ENCODE data around the gene LYG1.

Gene LYG1

GRCh38 chr2:99275882-99276281, 25.1 kb downstream of the LYG1 start:
- Histone ChIP-seq H3K27ac (ENCODE audit: low read depth, low read length) (no peak overlapping the region), H3K9ac (ENCODE audit: low read depth, low read length) (no peak overlapping the region), H3K4me3 (ENCODE audit: low read depth, low read length) (no peak overlapping the region), H3K36me3 (ENCODE audit: control insufficient read depth, insufficient read depth, low read length) (no peaks in the 10 kb centered on the region), H3K9me3 (ENCODE audit: control insufficient read depth, insufficient read depth, low read length) (peaks cover 18% of the 10 kb centered on the region), H3K27me3 (ENCODE audit: control insufficient read depth, insufficient read depth, low read length) (no peaks in the 10 kb centered on the region), H3K4me1 (ENCODE audit: control insufficient read depth, insufficient read depth, low read length) (peaks cover 2% of the 10 kb centered on the region; the same call in 1 of the 2 replicates)

- no peak overlapping the region for H3K27ac ChIP-seq (ENCODE audit: low read depth, low read length)
- no peak overlapping the region for H3K9ac ChIP-seq (ENCODE audit: low read depth, low read length)
- no peaks in the 10 kb centered on the region for H3K27me3 ChIP-seq (ENCODE audit: control insufficient read depth, insufficient read depth, low read length)
- no peaks in the 10 kb centered on the region for H3K36me3 ChIP-seq (ENCODE audit: control insufficient read depth, insufficient read depth, low read length)
- H3K4me1 ChIP-seq (ENCODE audit: control insufficient read depth, insufficient read depth, low read length) = no peaks in the 10 kb centered on the region
- peaks cover 2% of the 10 kb centered on the region; the same call in 1 of the 2 replicates for H3K9me3 ChIP-seq (ENCODE audit: control insufficient read depth, insufficient read depth, low read length)
- no peak overlapping the region for H3K4me3 ChIP-seq (ENCODE audit: low read depth, low read length)
Observed at GRCh38 chr2:99261242-99261641, 39.8 kb downstream of the LYG1 start.

- no peak overlapping the region for H3K4me3 ChIP-seq (ENCODE audit: low read depth, low read length)
- no peaks in the 10 kb centered on the region for H3K27me3 ChIP-seq (ENCODE audit: control insufficient read depth, insufficient read depth, low read length)
- H3K9me3 ChIP-seq (ENCODE audit: control insufficient read depth, insufficient read depth, low read length) = peaks cover 2% of the 10 kb centered on the region; the same call in 1 of the 2 replicates
- no peak overlapping the region for H3K9ac ChIP-seq (ENCODE audit: low read depth, low read length)
- H3K4me1 ChIP-seq (ENCODE audit: control insufficient read depth, insufficient read depth, low read length) = no peaks in the 10 kb centered on the region
- H3K27ac ChIP-seq (ENCODE audit: low read depth, low read length) = no peak overlapping the region
- H3K36me3 ChIP-seq (ENCODE audit: control insufficient read depth, insufficient read depth, low read length) = no peaks in the 10 kb centered on the region
Observed at GRCh38 chr2:99260184-99260583, 40.8 kb downstream of the LYG1 start.

- no peak overlapping the region for H3K4me3 ChIP-seq (ENCODE audit: low read depth, low read length)
- no peak overlapping the region for H3K27ac ChIP-seq (ENCODE audit: low read depth, low read length)
Observed at GRCh38 chr2:99259465-99259864, 41.5 kb downstream of the LYG1 start.

GRCh38 chr2:99256677-99257076, 44.3 kb downstream of the LYG1 start:
- H3K9ac ChIP-seq (ENCODE audit: low read depth, low read length) = no peak overlapping the region
- no peak overlapping the region for H3K27ac ChIP-seq (ENCODE audit: low read depth, low read length)
- no peaks in the 10 kb centered on the region for H3K9me3 ChIP-seq (ENCODE audit: control insufficient read depth, insufficient read depth, low read length)
- no peaks in the 10 kb centered on the region for H3K36me3 ChIP-seq (ENCODE audit: control insufficient read depth, insufficient read depth, low read length)
- no peaks in the 10 kb centered on the region for H3K27me3 ChIP-seq (ENCODE audit: control insufficient read depth, insufficient read depth, low read length)
- no peaks in the 10 kb centered on the region for H3K4me1 ChIP-seq (ENCODE audit: control insufficient read depth, insufficient read depth, low read length)
- no peak overlapping the region for H3K4me3 ChIP-seq (ENCODE audit: low read depth, low read length)

More at GRCh38 chr2:99259465-99259864, 41.5 kb downstream of the LYG1 start:
- no peaks in the 10 kb centered on the region for H3K27me3 ChIP-seq (ENCODE audit: control insufficient read depth, insufficient read depth, low read length)
- H3K9me3 ChIP-seq (ENCODE audit: control insufficient read depth, insufficient read depth, low read length) = peaks cover 2% of the 10 kb centered on the region; the same call in 1 of the 2 replicates
- H3K9ac ChIP-seq (ENCODE audit: low read depth, low read length) = no peak overlapping the region
- H3K36me3 ChIP-seq (ENCODE audit: control insufficient read depth, insufficient read depth, low read length) = no peaks in the 10 kb centered on the region
- no peaks in the 10 kb centered on the region for H3K4me1 ChIP-seq (ENCODE audit: control insufficient read depth, insufficient read depth, low read length)

- H3K36me3 ChIP-seq (ENCODE audit: control insufficient read depth, insufficient read depth, low read length) = no peaks in the 10 kb centered on the region
- H3K9me3 ChIP-seq (ENCODE audit: control insufficient read depth, insufficient read depth, low read length) = 0 out of 2 replicates have a peak, but pooled peaks cover 3% of the 10 kb centered on the region
- H3K4me1 ChIP-seq (ENCODE audit: control insufficient read depth, insufficient read depth, low read length) = no peaks in the 10 kb centered on the region
- H3K4me3 ChIP-seq (ENCODE audit: low read depth, low read length) = no peak within 1 kb of the TSS
- no peak within 1 kb of the TSS for H3K27ac ChIP-seq (ENCODE audit: low read depth, low read length)
- no peaks in the 10 kb centered on the region for H3K27me3 ChIP-seq (ENCODE audit: control insufficient read depth, insufficient read depth, low read length)
- H3K9ac ChIP-seq (ENCODE audit: low read depth, low read length) = no peak within 1 kb of the TSS
Observed at GRCh38 chr2:99255491-99256318, 45.3 kb downstream of the LYG1 start, which contains the start of gene LYG2. TSS of gene LYG2 (minus strand) at chr2:99255666. CDS start at chr2:99254260, 1,406 bp downstream.

- H3K4me1 ChIP-seq (ENCODE audit: control insufficient read depth, insufficient read depth, low read length) = no peaks in the 10 kb centered on the region
- H3K9me3 ChIP-seq (ENCODE audit: control insufficient read depth, insufficient read depth, low read length) = peaks cover 8% of the 10 kb centered on the region; the same call in 1 of the 2 replicates
- H3K36me3 ChIP-seq (ENCODE audit: control insufficient read depth, insufficient read depth, low read length) = no peaks in the 10 kb centered on the region
- no peak overlapping the region for H3K27ac ChIP-seq (ENCODE audit: low read depth, low read length)
- H3K27me3 ChIP-seq (ENCODE audit: control insufficient read depth, insufficient read depth, low read length) = no peaks in the 10 kb centered on the region
- H3K4me3 ChIP-seq (ENCODE audit: low read depth, low read length) = no peak overlapping the region
- no peak overlapping the region for H3K9ac ChIP-seq (ENCODE audit: low read depth, low read length)
Observed at GRCh38 chr2:99249951-99250350, 51.0 kb downstream of the LYG1 start.

GRCh38 chr2:99242151-99242550, 58.8 kb downstream of the LYG1 start:
- no peaks in the 10 kb centered on the region for H3K36me3 ChIP-seq (ENCODE audit: control insufficient read depth, insufficient read depth, low read length)
- H3K9me3 ChIP-seq (ENCODE audit: control insufficient read depth, insufficient read depth, low read length) = no peaks in the 10 kb centered on the region
- no peak overlapping the region for H3K27ac ChIP-seq (ENCODE audit: low read depth, low read length)
- H3K4me1 ChIP-seq (ENCODE audit: control insufficient read depth, insufficient read depth, low read length) = no peaks in the 10 kb centered on the region
- no peak overlapping the region for H3K4me3 ChIP-seq (ENCODE audit: low read depth, low read length)
- H3K9ac ChIP-seq (ENCODE audit: low read depth, low read length) = no peak overlapping the region
- no peaks in the 10 kb centered on the region for H3K27me3 ChIP-seq (ENCODE audit: control insufficient read depth, insufficient read depth, low read length)

- Histone ChIP-seq H3K27ac (ENCODE audit: low read depth, low read length) (no peak overlapping the region), H3K4me3 (ENCODE audit: low read depth, low read length) (no peak overlapping the region), H3K36me3 (ENCODE audit: control insufficient read depth, insufficient read depth, low read length) (no peaks in the 10 kb centered on the region), H3K9me3 (ENCODE audit: control insufficient read depth, insufficient read depth, low read length) (no peaks in the 10 kb centered on the region), H3K4me1 (ENCODE audit: control insufficient read depth, insufficient read depth, low read length) (no peaks in the 10 kb centered on the region), H3K27me3 (ENCODE audit: control insufficient read depth, insufficient read depth, low read length) (no peaks in the 10 kb centered on the region), H3K9ac (ENCODE audit: low read depth, low read length) (no peak overlapping the region)
Observed at GRCh38 chr2:99240431-99240830, 60.6 kb downstream of the LYG1 start.

- Histone ChIP-seq H3K9ac (ENCODE audit: low read depth, low read length) (no peak overlapping the region), H3K9me3 (ENCODE audit: control insufficient read depth, insufficient read depth, low read length) (no peaks in the 10 kb centered on the region), H3K27ac (ENCODE audit: low read depth, low read length) (no peak overlapping the region), H3K36me3 (ENCODE audit: control insufficient read depth, insufficient read depth, low read length) (no peaks in the 10 kb centered on the region), H3K4me3 (ENCODE audit: low read depth, low read length) (no peak overlapping the region), H3K27me3 (ENCODE audit: control insufficient read depth, insufficient read depth, low read length) (no peaks in the 10 kb centered on the region), H3K4me1 (ENCODE audit: control insufficient read depth, insufficient read depth, low read length) (no peaks in the 10 kb centered on the region)
Observed at GRCh38 chr2:99238599-99238998, 62.4 kb downstream of the LYG1 start.

Data from HUES48 (cell line).